K562 (cell line): Measurements from ENCODE around the gene CRYBB1. TPM values are rescaled to one million over a fixed set of nuclear protein-coding genes. Genes with fewer than 3 reads are reported as not detected.

Experiments
- ATAC-seq: fragments of 200-7000 bp; cut with Tn5 transposase; 3 replicates; pipeline ENCODE4 v1.9.1; 2020; ENCODE audit warnings: moderate library complexity
- BruUV-seq: library from RNA; stranded (reverse); fragments of 400-500 nt; replicated peaks from 2 replicates; lab custom pipeline; 2021; lab: Mats Ljungman, UMichigan
- CTCF ChIA-PET: fragments of 300-600 bp; formaldehyde crosslinking; extraction: SDS; loops from one replicate; lab custom pipeline; 2021; ENCODE audit warnings: low intra/inter-chr PET ratio; lab: Yijun Ruan, JAX
- POLR2A ChIA-PET: fragments of 300-600, 350-650 bp; sonication (Branson Sonifier 250); formaldehyde crosslinking; extraction: SDS; loops from one replicate; lab custom pipeline; 2021; ENCODE audit warnings: antibody characterized with exemption, inconsistent platforms; lab: Yijun Ruan, JAX
- DNase-seq, 4 experiments: peaks; one replicate each; pipeline versions ENCODE4 v3.0.0 to v3.0.0-alpha.2; 2011 to 2018; ENCODE audit warnings: low spot score in 3 of 4, mixed read lengths in 3 of 4; ENCODE audit errors: extremely low read depth in 1 of 4
- FAIRE-seq: peaks from 2 replicates; lab custom pipeline; 2011; peaks lifted over from hg19 to GRCh38; lab: Jason Lieb, UNC
- H2AFZ ChIP-seq: 2 replicates; pipeline ENCODE4 v1.6.0; 2011; ENCODE audit warnings: low read depth, low read length, control low read depth, inconsistent platforms
- H3K27ac ChIP-seq: fragments of 200-600 bp; 3 replicates; pipeline ENCODE4 v1.8.0; 2011; ENCODE audit warnings: low read depth, mild to moderate bottlenecking, control low read depth, inconsistent platforms, low read length, moderate library complexity, mixed read lengths; ENCODE audit errors: extremely low read depth
- H3K27me3 ChIP-seq, 2 experiments: fragments of 300-600 bp in 1 of 2; 2 replicates in 1 of 2; 3 replicates in 1 of 2; pipeline versions ENCODE4 v1.6.0 to v1.8.0; 2011; ENCODE audit warnings: inconsistent platforms in 2 of 2, low read length in 2 of 2, mild to moderate bottlenecking in 1 of 2, mixed read lengths in 1 of 2, moderate library complexity in 1 of 2; ENCODE audit not compliant: control insufficient read depth in 2 of 2, insufficient read depth in 2 of 2
- H3K36me3 ChIP-seq: fragments of 300-600 bp; 3 replicates; pipeline ENCODE4 v1.8.0; 2011; ENCODE audit warnings: mild to moderate bottlenecking, low read length, inconsistent platforms; ENCODE audit not compliant: control insufficient read depth, insufficient read depth
- H3K4me1 ChIP-seq, 2 experiments: fragments of 200-600 bp in 1 of 2; replicated peaks in 1 of 2; 2 replicates in 1 of 2; 3 replicates in 1 of 2; pipeline versions ENCODE4 v1.5.1 to v1.8.0; 2011; ENCODE audit warnings: inconsistent platforms in 2 of 2, low read length in 2 of 2, mild to moderate bottlenecking in 1 of 2, mixed read lengths in 1 of 2, moderate library complexity in 1 of 2; ENCODE audit not compliant: control insufficient read depth in 2 of 2, insufficient read depth in 2 of 2
- H3K4me2 ChIP-seq: 2 replicates; pipeline ENCODE4 v1.6.1; 2011; ENCODE audit warnings: low read length, control low read depth, inconsistent platforms, mixed read lengths; ENCODE audit not compliant: insufficient read depth
- H3K4me3 ChIP-seq: fragments of 200-600 bp; sonication (generic), shearing (Covaris generic); 2 replicates; pipeline ENCODE4 v1.5.1; 2016; ENCODE audit warnings: control low read depth, inconsistent platforms
- H3K79me2 ChIP-seq: fragments of 200-600 bp; 3 replicates; pipeline ENCODE4 v1.8.0; 2011; ENCODE audit warnings: low read length, inconsistent platforms; ENCODE audit not compliant: control insufficient read depth, insufficient read depth
- H3K9ac ChIP-seq, 2 experiments: 2 replicates each; pipeline versions ENCODE4 v1.6.0 to v1.6.1; 2011; ENCODE audit warnings: low read depth in 2 of 2, low read length in 2 of 2, control low read depth in 1 of 2, inconsistent platforms in 1 of 2, mild to moderate bottlenecking in 1 of 2, mixed read lengths in 1 of 2; ENCODE audit not compliant: insufficient read depth in 1 of 2
- H3K9me1 ChIP-seq: one replicate; pipeline ENCODE4 v1.6.0; 2011; ENCODE audit warnings: inconsistent platforms, mild to moderate bottlenecking, low read length, moderate library complexity; ENCODE audit not compliant: control insufficient read depth, insufficient read depth
- H3K9me3 ChIP-seq: replicated peaks from 2 replicates; pipeline ENCODE4 v1.5.1; 2011; ENCODE audit warnings: low read depth, low read length, inconsistent platforms; ENCODE audit not compliant: control insufficient read depth, insufficient read depth
- H4K20me1 ChIP-seq: replicated peaks from 2 replicates; pipeline ENCODE4 v1.6.1; 2011; ENCODE audit warnings: low read length, inconsistent platforms, mixed read lengths; ENCODE audit not compliant: control insufficient read depth, insufficient read depth
- CREB5 ChIP-seq: fragments of 250-450 bp; sonication (Bioruptor Pico); IDR thresholded peaks from 2 replicates; pipeline ENCODE4 v1.5.0; 2020; ENCODE audit warnings: mild to moderate bottlenecking
- NBN ChIP-seq: fragments of 450-650 bp; IDR thresholded peaks from 2 replicates; pipeline ENCODE4 v1.6.1; 2016; ENCODE audit warnings: low read depth, mild to moderate bottlenecking
- NCOA4 ChIP-seq: fragments of 450-650 bp; IDR thresholded peaks from 2 replicates; pipeline ENCODE4 v1.6.1; 2018; ENCODE audit warnings: mild to moderate bottlenecking; ENCODE audit not compliant: partially characterized antibody
- THRAP3 ChIP-seq: fragments of 450-650 bp; IDR thresholded peaks from 2 replicates; pipeline ENCODE4 v1.6.1; 2016; ENCODE audit warnings: mild to moderate bottlenecking, inconsistent platforms, borderline replicate concordance
- ZNF212 ChIP-seq: fragments of 450-650 bp; formaldehyde crosslinking; IDR thresholded peaks from 2 replicates; pipeline ENCODE4 v1.4.0; 2020; ENCODE audit warnings: mild to moderate bottlenecking
- ZNF398 ChIP-seq: fragments of 250-450 bp; sonication (Bioruptor Pico); IDR thresholded peaks from 2 replicates; pipeline ENCODE4 v1.8.0; 2021; ENCODE audit warnings: moderate library complexity, mild to moderate bottlenecking, inconsistent platforms
- ZNF436 ChIP-seq: fragments of 250-450, 450-650 bp; sonication (Bioruptor Pico); formaldehyde crosslinking; IDR thresholded peaks from 2 replicates; pipeline ENCODE4 v1.7.0; 2020; ENCODE audit warnings: mild to moderate bottlenecking
- WGBS: fragments of 100-300 bp; shearing (Covaris generic); methylation state at CpG from one replicate; pipeline ENCODE4 v1.1.6; 2016; ENCODE audit warnings: low coverage, mixed read lengths; ENCODE audit not compliant: insufficient coverage; ENCODE audit errors: missing lambda C conversion rate; 5-methylcytosine and 5-hydroxymethylcytosine counted together
- in situ Hi-C: fragments of 300-500 bp; cut with MboI; formaldehyde crosslinking; loops from 4 replicates; pipeline ENCODE4 v1.15.0; 2018; ENCODE audit warnings: inconsistent platforms, mixed read lengths
- intact Hi-C: fragments of 100-400 bp; cut with micrococcal nuclease; formaldehyde crosslinking; loops from 2 replicates; pipeline ENCODE4 v1.14.2; 2022
- polyA plus RNA-seq, 8 experiments: library from polyadenylated mRNA; depleted of rRNA in 4 of 8; stranded (reverse) in 5 of 8; unstranded in 3 of 8; fragments of >200 nt; fragmentation: Nextera tagmentation in 2 of 8; fragmentation: Illumina TruSeq in 1 of 8; extraction: Ambion mirVana in 2 of 8; extraction: Trizol in 1 of 8; gene quantifications; 2 replicates each; pipeline versions ENCODE4 v1.2.1 to v1.2.3, GENCODE V29; 2011 to 2014; ENCODE audit warnings: inconsistent platforms in 1 of 8, missing spikeins in 1 of 8
- total RNA-seq, 7 experiments: library from RNA; depleted of rRNA in 6 of 7; stranded (reverse); fragments of >200 nt in 6 of 7; fragmentation: Illumina TruSeq in 2 of 7; extraction: Trizol in 2 of 7; gene quantifications; 2 replicates each; pipeline versions ENCODE4 v1.2.1 to v1.2.3, GENCODE V29; 2011 to 2021; ENCODE audit warnings: low replicate concordance in 1 of 7

The CRYBB1 gene
- total and polyA plus RNA-seq, 9 of the 15 experiments (the other 6 are each of a cell fraction or from before 2014, with no cell fraction given): 0.16 to 0.45 (median 0.33) TPM; not detected in 2

- ATAC-seq: no peak
- H3K36me3 ChIP-seq: no peaks in the 10 kb centered on the region
- intact Hi-C loops: no loop called here
- H3K27me3 ChIP-seq: no peaks in the 10 kb centered on the region
- POLR2A ChIA-PET: no interaction called here
- no peak overlapping the region for H3K27ac ChIP-seq
- H3K4me2 ChIP-seq: no peak overlapping the region
- H2AFZ ChIP-seq: no peak overlapping the region
- H3K4me3 ChIP-seq: no peak overlapping the region
- peaks cover 8 to 20% of the 10 kb centered on the region in 2 experiments; a peak in 4 of 5 replicates for H3K4me1 ChIP-seq
- no peak for FAIRE-seq
- peaks cover 12% of the 10 kb centered on the region for H3K79me2 ChIP-seq
- TF ChIP-seq ZNF436 (no peak), CREB5 (CRISPR knock-in tag) (no peak), THRAP3 (no peak), ZNF212 (CRISPR knock-in tag) (no peak), ZNF398 (CRISPR knock-in tag) (no peak), NCOA4 (no peak), NBN (no peak)
- TF ChIP-seq, all 486 proteins: peak for 0
- WGBS: 56% methylated on average over 4 of the region's 6 CpGs
- H3K9ac ChIP-seq: no peak overlapping the region
- CTCF ChIA-PET: no interaction called here
- in situ Hi-C loops: no loop called here
- no TSS peak for BruUV-seq
- no peak for DNase-seq
- H3K9me1 ChIP-seq: no peaks in the 10 kb centered on the region
- H4K20me1 ChIP-seq: no peaks in the 10 kb centered on the region
- no peaks in the 10 kb centered on the region for H3K9me3 ChIP-seq
Observed at GRCh38 chr22:26648528-26649388, 30.9 kb upstream of the CRYBB1 start.
